HEK293 (cell line): ENCODE measurements around the gene ACKR3.

Experiments
- CTCF ChIA-PET: fragments of 350-600 bp; formaldehyde crosslinking; extraction: SDS; loops from one replicate; lab custom pipeline; 2021; ENCODE audit warnings: antibody characterized with exemption; lab: Yijun Ruan, JAX
- POLR2A ChIA-PET: fragments of 300-600 bp; formaldehyde crosslinking; extraction: SDS; loops from one replicate; lab custom pipeline; 2020; ENCODE audit warnings: antibody characterized with exemption, inconsistent platforms; lab: Yijun Ruan, JAX
- H3K27ac ChIP-seq: fragments of 200-500 bp; sonication (Bioruptor generic); 2 replicates; pipeline ENCODE4 v1.5.1; 2014; ENCODE audit warnings: low read depth, low read length, control low read depth, inconsistent platforms; ENCODE audit errors: extremely low read depth
- H3K36me3 ChIP-seq, 2 experiments: fragments of 200-500 bp in 1 of 2; sonication (Bioruptor generic) in 1 of 2; 1 replicate in 1 of 2; 2 replicates in 1 of 2; pipeline ENCODE4 v1.5.1; 2014 to 2017; ENCODE audit warnings: inconsistent platforms in 2 of 2, low read length in 2 of 2; ENCODE audit not compliant: control insufficient read depth in 2 of 2, insufficient read depth in 1 of 2
- H3K4me1 ChIP-seq: fragments of 200-500 bp; sonication (Bioruptor generic); 2 replicates; pipeline ENCODE4 v1.5.1; 2014; ENCODE audit warnings: mild to moderate bottlenecking, low read length, inconsistent platforms; ENCODE audit not compliant: control insufficient read depth, insufficient read depth
- H3K4me3 ChIP-seq: 2 replicates; pipeline ENCODE4 v1.5.1; 2011; ENCODE audit warnings: low read depth, mild to moderate bottlenecking, control low read depth, low read length, moderate library complexity
- H3K9me3 ChIP-seq: fragments of 200-500 bp; sonication (Bioruptor generic); 2 replicates; pipeline ENCODE4 v1.5.1; 2014; ENCODE audit warnings: low read depth, low read length, inconsistent platforms; ENCODE audit not compliant: control insufficient read depth, insufficient read depth
- FEZF1 ChIP-seq: fragments of 450-650 bp; formaldehyde crosslinking; IDR thresholded peaks from 2 replicates; pipeline ENCODE4 v1.5.1; 2016; ENCODE audit warnings: missing biosample characterization, missing genetic modification characterization
- GLI2 ChIP-seq: fragments of 450-650 bp; formaldehyde crosslinking; IDR thresholded peaks from 2 replicates; pipeline ENCODE4; 2017; ENCODE audit warnings: missing biosample characterization, missing genetic modification characterization, low read depth, borderline replicate concordance
- GLIS1 ChIP-seq: fragments of 450-650 bp; formaldehyde crosslinking; IDR thresholded peaks from 2 replicates; pipeline ENCODE4 v1.5.1; 2016; ENCODE audit warnings: missing biosample characterization, missing genetic modification characterization
- HOXC10 ChIP-seq: sonication (generic); formaldehyde crosslinking; IDR thresholded peaks from 2 replicates; pipeline ENCODE4 v1.8.1; 2023; ENCODE audit warnings: mild to moderate bottlenecking, missing genetic modification reagents
- KLF9 ChIP-seq: fragments of 450-650 bp; formaldehyde crosslinking; IDR thresholded peaks from 2 replicates; pipeline ENCODE4 v1.5.1; 2016; ENCODE audit warnings: missing biosample characterization, missing genetic modification characterization, low read depth
- TRIM28 ChIP-seq: IDR thresholded peaks from 2 replicates; pipeline ENCODE4 v1.6.1; 2011; ENCODE audit warnings: low read length, control low read depth, borderline replicate concordance
- YY1 ChIP-seq: fragments of 450-650 bp; formaldehyde crosslinking; IDR thresholded peaks from 2 replicates; pipeline ENCODE4 v1.5.1; 2018; ENCODE audit warnings: missing biosample characterization, missing genetic modification characterization
- ZBTB11 ChIP-seq: fragments of 450-650 bp; formaldehyde crosslinking; conservative IDR thresholded peaks from 2 replicates; pipeline ENCODE4 v1.5.1; 2016; ENCODE audit warnings: low read depth, missing biosample characterization, missing genetic modification characterization
- ZBTB17 ChIP-seq: fragments of 450-650 bp; formaldehyde crosslinking; IDR thresholded peaks from 2 replicates; pipeline ENCODE4 v1.5.1; 2016; ENCODE audit warnings: missing biosample characterization, missing genetic modification characterization
- ZBTB6 ChIP-seq: fragments of 450-650 bp; formaldehyde crosslinking; IDR thresholded peaks from 2 replicates; pipeline ENCODE4 v1.5.1; 2017; ENCODE audit warnings: missing biosample characterization, missing genetic modification characterization
- ZNF280D ChIP-seq: fragments of 450-650 bp; formaldehyde crosslinking; IDR thresholded peaks from 2 replicates; pipeline ENCODE4 v1.5.1; 2016; ENCODE audit warnings: missing biosample characterization, missing genetic modification characterization
- ZNF324 ChIP-seq: fragments of 450-650 bp; formaldehyde crosslinking; IDR thresholded peaks from 2 replicates; pipeline ENCODE4 v1.5.1; 2016; ENCODE audit warnings: missing biosample characterization, missing genetic modification characterization
- ZNF398 ChIP-seq: fragments of 450-650 bp; formaldehyde crosslinking; IDR thresholded peaks from 2 replicates; pipeline ENCODE4 v1.5.1; 2017; ENCODE audit warnings: missing biosample characterization, missing genetic modification characterization
- ZNF404 ChIP-seq: fragments of 450-650 bp; formaldehyde crosslinking; IDR thresholded peaks from 2 replicates; pipeline ENCODE4 v1.5.1; 2017; ENCODE audit warnings: missing biosample characterization, missing genetic modification characterization
- ZNF48 ChIP-seq: fragments of 450-650 bp; formaldehyde crosslinking; IDR thresholded peaks from 2 replicates; pipeline ENCODE4 v1.5.1; 2016; ENCODE audit warnings: missing biosample characterization, missing genetic modification characterization
- ZNF544 ChIP-seq: fragments of 450-650 bp; formaldehyde crosslinking; IDR thresholded peaks from 2 replicates; pipeline ENCODE4 v1.5.0; 2017; ENCODE audit warnings: missing biosample characterization, missing genetic modification characterization
- ZNF639 ChIP-seq: fragments of 450-650 bp; formaldehyde crosslinking; IDR thresholded peaks from 2 replicates; pipeline ENCODE4 v1.5.1; 2016; ENCODE audit warnings: missing biosample characterization, missing genetic modification characterization
- ZNF76 ChIP-seq: fragments of 450-650 bp; formaldehyde crosslinking; IDR thresholded peaks from 2 replicates; pipeline ENCODE4; 2016; ENCODE audit warnings: low read depth, missing biosample characterization, missing genetic modification characterization, borderline replicate concordance
- ZNF777 ChIP-seq: fragments of 450-650 bp; formaldehyde crosslinking; IDR thresholded peaks from 2 replicates; pipeline ENCODE4 v1.5.1; 2017; ENCODE audit warnings: missing biosample characterization, missing genetic modification characterization, borderline replicate concordance

The ACKR3 gene

GRCh38 chr2:236533343-236533742 lies 36.3 kb upstream of the ACKR3 start:
- no peaks in the 10 kb centered on the region for H3K4me1 ChIP-seq
- TF ChIP-seq ZNF404: no peak
- TF ChIP-seq ZBTB11: no peak
- no peak for TF ChIP-seq FEZF1 (tag by site-specific recombination)
- TF ChIP-seq ZNF544 (tag by site-specific recombination): no peak
- no peak for TF ChIP-seq TRIM28
- TF ChIP-seq GLIS1 (tag by site-specific recombination): no peak
- TF ChIP-seq HOXC10 (CRISPR knock-in tag): no peak
- no peak for TF ChIP-seq ZNF639 (tag by site-specific recombination)
- no peak for TF ChIP-seq ZBTB17
- no peak for TF ChIP-seq ZNF777 (tag by site-specific recombination)
- no peak for TF ChIP-seq ZNF324 (tag by site-specific recombination)
- TF ChIP-seq ZNF48 (tag by site-specific recombination): no peak
- TF ChIP-seq ZNF76: no peak
- TF ChIP-seq YY1 (tag by site-specific recombination): no peak
- no peak for TF ChIP-seq KLF9
- no peak for TF ChIP-seq ZNF280D
- no peak for TF ChIP-seq ZNF398 (tag by site-specific recombination)
- TF ChIP-seq ZBTB6: no peak
- TF ChIP-seq GLI2 (tag by site-specific recombination): no peak
- no peaks in the 10 kb centered on the region for H3K9me3 ChIP-seq
- ChIA-PET POLR2A (no interaction called here), CTCF (no interaction called here)
- H3K4me3 ChIP-seq: no peak overlapping the region
- no peak overlapping the region for H3K27ac ChIP-seq
- H3K36me3 ChIP-seq: no peaks in the 10 kb centered on the region
